WTC11 (cell line): ENCODE data around the gene PCGF1. TPM values are rescaled to one million over a fixed set of nuclear protein-coding genes. Genes with fewer than 3 reads are reported as not detected.

Experiments
- ATAC-seq: fragments of 200-7000 bp; cut with Tn5 transposase; 2 replicates; pipeline ENCODE4 v1.10.0; 2021; ENCODE audit warnings: mild to moderate bottlenecking, moderate library complexity
- CTCF ChIA-PET: fragments of 300-600 bp; sonication (Branson Sonifier 250); formaldehyde crosslinking; loops from one replicate; lab custom pipeline; 2021; ENCODE audit warnings: antibody characterized with exemption; lab: Charles Lee
- POLR2A ChIA-PET: fragments of 350-600 bp; sonication (Branson Sonifier 250); formaldehyde crosslinking; loops from one replicate; lab custom pipeline; 2021; ENCODE audit warnings: antibody characterized with exemption; lab: Charles Lee
- DNase-seq: peaks from one replicate; pipeline ENCODE4 v3.0.0; 2021; ENCODE audit warnings: low spot score
- H3K27ac Mint-ChIP-seq: 2 replicates; pipeline ENCODE4 v1.8.0; 2021; ENCODE audit warnings: mixed read lengths
- H3K27me3 Mint-ChIP-seq: 2 replicates; pipeline ENCODE4 v1.8.0; 2021; ENCODE audit warnings: low read depth, mild to moderate bottlenecking, moderate library complexity, mixed read lengths
- H3K36me3 Mint-ChIP-seq: 2 replicates; pipeline ENCODE4 v1.8.0; 2021; ENCODE audit warnings: mixed read lengths
- H3K4me1 Mint-ChIP-seq: 2 replicates; pipeline ENCODE4 v1.8.0; 2022; ENCODE audit warnings: mixed read lengths
- H3K4me3 Mint-ChIP-seq: 2 replicates; pipeline ENCODE4 v1.8.0; 2021; ENCODE audit warnings: mild to moderate bottlenecking, moderate library complexity, mixed read lengths
- H3K9me3 Mint-ChIP-seq: 2 replicates; pipeline ENCODE4 v1.8.0; 2021; ENCODE audit warnings: mixed read lengths
- EMX1 ChIP-seq: fragments of 250-450 bp; sonication (Bioruptor Pico); IDR thresholded peaks from 2 replicates; pipeline ENCODE4 v1.8.0; 2021; ENCODE audit warnings: mild to moderate bottlenecking
- FOXJ3 ChIP-seq: sonication (generic); formaldehyde crosslinking; IDR thresholded peaks from 2 replicates; pipeline ENCODE4 v1.9.0; 2021; ENCODE audit warnings: missing genetic modification reagents, mild to moderate bottlenecking, borderline replicate concordance
- FOXK1 ChIP-seq: sonication (generic); formaldehyde crosslinking; IDR thresholded peaks from 2 replicates; pipeline ENCODE4 v1.8.0; 2022; ENCODE audit warnings: mild to moderate bottlenecking, moderate library complexity, missing genetic modification reagents
- FOXP1 ChIP-seq: sonication (generic); formaldehyde crosslinking; IDR thresholded peaks from 2 replicates; pipeline ENCODE4 v1.8.0; 2022; ENCODE audit warnings: missing genetic modification reagents, mild to moderate bottlenecking, moderate library complexity, borderline replicate concordance
- JUN ChIP-seq: sonication (generic); formaldehyde crosslinking; IDR thresholded peaks from 2 replicates; pipeline ENCODE4 v1.8.0; 2023; ENCODE audit warnings: mild to moderate bottlenecking, missing genetic modification reagents
- NR2C2 ChIP-seq: sonication (generic); formaldehyde crosslinking; IDR thresholded peaks from 2 replicates; pipeline ENCODE4 v1.8.0; 2022; ENCODE audit warnings: mild to moderate bottlenecking, missing genetic modification reagents
- RELA ChIP-seq: sonication (generic); formaldehyde crosslinking; IDR thresholded peaks from 2 replicates; pipeline ENCODE4 v1.8.1; 2022; ENCODE audit warnings: missing genetic modification reagents, mild to moderate bottlenecking, borderline replicate concordance
- ZNF121 ChIP-seq: sonication (generic); formaldehyde crosslinking; IDR thresholded peaks from 2 replicates; pipeline ENCODE4 v1.8.0; 2023; ENCODE audit warnings: missing genetic modification reagents
- ZNF138 ChIP-seq: sonication (generic); formaldehyde crosslinking; conservative IDR thresholded peaks from 2 replicates; pipeline ENCODE4 v1.8.1; 2022; ENCODE audit warnings: mild to moderate bottlenecking, moderate library complexity, missing genetic modification reagents
- ZNF232 ChIP-seq: sonication (generic); formaldehyde crosslinking; IDR thresholded peaks from 2 replicates; pipeline ENCODE4 v1.8.0; 2022; ENCODE audit warnings: mild to moderate bottlenecking, missing genetic modification reagents
- ZNF396 ChIP-seq: fragments of 250-450 bp; sonication (Bioruptor Pico); IDR thresholded peaks from 2 replicates; pipeline ENCODE4 v1.8.0; 2021; ENCODE audit warnings: mild to moderate bottlenecking, moderate library complexity, borderline replicate concordance
- total RNA-seq: library from RNA; stranded (reverse); gene quantifications from 3 replicates; pipeline ENCODE4 v1.2.3, GENCODE V29; 2021
- TF ChIP-seq, protein P1 (sequence below): fragments of 250-450 bp; sonication (Bioruptor Pico); IDR thresholded peaks from 2 replicates; pipeline ENCODE4 v1.9.0; 2021; ENCODE audit warnings: mild to moderate bottlenecking, borderline replicate concordance
- TF ChIP-seq, protein P2 (sequence below): sonication (generic); formaldehyde crosslinking; IDR thresholded peaks from 2 replicates; pipeline ENCODE4 v1.8.1; 2023; ENCODE audit warnings: mild to moderate bottlenecking, missing genetic modification reagents, moderate library complexity
- TF ChIP-seq, protein P3 (sequence below): fragments of 250-450 bp; sonication (Bioruptor Pico); conservative IDR thresholded peaks from 2 replicates; pipeline ENCODE4 v1.9.0; 2021; ENCODE audit warnings: mild to moderate bottlenecking
- TF ChIP-seq, protein P4 (sequence below): sonication (generic); formaldehyde crosslinking; IDR thresholded peaks from 2 replicates; pipeline ENCODE4 v1.8.1; 2022; ENCODE audit warnings: mild to moderate bottlenecking, missing genetic modification reagents, moderate library complexity, borderline replicate concordance
- TF ChIP-seq, protein P5 (sequence below): sonication (generic); formaldehyde crosslinking; IDR thresholded peaks from 2 replicates; pipeline ENCODE4 v1.8.1; 2022; ENCODE audit warnings: missing genetic modification reagents, borderline replicate concordance
- TF ChIP-seq, protein P6 (sequence below): fragments of 250-450 bp; sonication (Bioruptor Pico); IDR thresholded peaks from 2 replicates; pipeline ENCODE4 v1.9.0; 2021; ENCODE audit warnings: mild to moderate bottlenecking
- TF ChIP-seq, protein P7 (sequence below): fragments of 250-450 bp; sonication (Bioruptor Pico); IDR thresholded peaks from 2 replicates; pipeline ENCODE4 v1.8.0; 2021; ENCODE audit warnings: mild to moderate bottlenecking
- TF ChIP-seq, protein P8 (sequence below): fragments of 250-450 bp; sonication (Bioruptor Pico); IDR thresholded peaks from 2 replicates; pipeline ENCODE4 v1.9.0; 2021; ENCODE audit warnings: mild to moderate bottlenecking
- TF ChIP-seq, protein P9 (sequence below): sonication (generic); formaldehyde crosslinking; IDR thresholded peaks from 2 replicates; pipeline ENCODE4 v1.8.1; 2023; ENCODE audit warnings: mild to moderate bottlenecking, missing genetic modification reagents, moderate library complexity

Gene PCGF1
- total RNA-seq, 1 experiment from 2014 or later = 15.7 TPM

DNA sequence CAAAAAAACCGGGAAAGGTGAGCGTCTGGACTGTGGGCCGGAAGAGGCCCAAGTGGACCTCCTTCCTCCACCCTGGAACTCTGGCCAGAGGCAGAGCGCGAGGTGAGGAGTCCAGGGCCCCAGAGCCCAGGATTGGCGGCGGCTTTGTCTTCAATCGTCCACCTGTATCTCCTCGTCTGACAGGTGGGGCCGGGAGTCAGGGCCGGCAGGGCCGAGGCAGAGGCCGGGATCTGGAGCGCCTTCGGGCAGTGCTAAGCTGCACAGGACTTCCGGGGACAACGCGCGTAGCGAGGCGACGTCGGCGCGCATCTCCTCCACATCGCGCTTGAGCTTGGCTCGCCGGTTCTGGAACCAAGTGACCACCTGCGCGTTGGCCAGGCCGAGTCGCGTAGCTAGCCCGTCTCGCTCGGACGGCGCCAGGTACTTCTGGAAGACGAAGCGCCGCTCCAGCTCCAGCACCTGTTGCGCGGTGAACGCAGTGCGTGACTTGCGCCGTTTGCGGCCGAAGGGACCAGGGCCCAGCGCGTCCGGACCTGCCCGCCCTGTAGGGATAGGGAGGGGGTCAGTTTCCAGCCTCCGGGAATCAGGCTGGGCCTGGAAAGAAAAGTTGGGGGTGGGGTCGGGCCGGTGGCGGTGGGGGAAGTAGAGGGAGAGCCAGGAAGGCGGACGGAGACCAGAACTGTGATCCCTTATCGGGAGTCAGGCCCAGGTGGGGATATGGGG, 9.6 kb downstream of the PCGF1 start:
- Mint-ChIP-seq H3K9me3 (no peaks in the 10 kb centered on the region), H3K4me3 (peak overlapping the region; percentile 79), H3K27me3 (peaks cover 88% of the 10 kb centered on the region), H3K36me3 (peaks cover 12% of the 10 kb centered on the region), H3K4me1 (peaks cover 43% of the 10 kb centered on the region), H3K27ac (no peak overlapping the region)
- DNase-seq (peak; percentile 71), ATAC-seq (peak; percentile 13)
- POLR2A ChIA-PET = interaction anchor here (1.0 to 1.5 kb wide), 2 partner anchors 15 to 18 kb away, joined by 3 to 4 read pairs; partner anchors contain the start of genes CCDC142 and TTC31
- CTCF ChIA-PET = interaction anchor here (0.8 to 4.1 kb wide), 6 partner anchors 8 to 149 kb away, joined by 3 to 18 read pairs (median 3); partner anchors contain the start of genes CCDC142, TTC31 and WBP1
- TF ChIP-seq, protein P1, sequence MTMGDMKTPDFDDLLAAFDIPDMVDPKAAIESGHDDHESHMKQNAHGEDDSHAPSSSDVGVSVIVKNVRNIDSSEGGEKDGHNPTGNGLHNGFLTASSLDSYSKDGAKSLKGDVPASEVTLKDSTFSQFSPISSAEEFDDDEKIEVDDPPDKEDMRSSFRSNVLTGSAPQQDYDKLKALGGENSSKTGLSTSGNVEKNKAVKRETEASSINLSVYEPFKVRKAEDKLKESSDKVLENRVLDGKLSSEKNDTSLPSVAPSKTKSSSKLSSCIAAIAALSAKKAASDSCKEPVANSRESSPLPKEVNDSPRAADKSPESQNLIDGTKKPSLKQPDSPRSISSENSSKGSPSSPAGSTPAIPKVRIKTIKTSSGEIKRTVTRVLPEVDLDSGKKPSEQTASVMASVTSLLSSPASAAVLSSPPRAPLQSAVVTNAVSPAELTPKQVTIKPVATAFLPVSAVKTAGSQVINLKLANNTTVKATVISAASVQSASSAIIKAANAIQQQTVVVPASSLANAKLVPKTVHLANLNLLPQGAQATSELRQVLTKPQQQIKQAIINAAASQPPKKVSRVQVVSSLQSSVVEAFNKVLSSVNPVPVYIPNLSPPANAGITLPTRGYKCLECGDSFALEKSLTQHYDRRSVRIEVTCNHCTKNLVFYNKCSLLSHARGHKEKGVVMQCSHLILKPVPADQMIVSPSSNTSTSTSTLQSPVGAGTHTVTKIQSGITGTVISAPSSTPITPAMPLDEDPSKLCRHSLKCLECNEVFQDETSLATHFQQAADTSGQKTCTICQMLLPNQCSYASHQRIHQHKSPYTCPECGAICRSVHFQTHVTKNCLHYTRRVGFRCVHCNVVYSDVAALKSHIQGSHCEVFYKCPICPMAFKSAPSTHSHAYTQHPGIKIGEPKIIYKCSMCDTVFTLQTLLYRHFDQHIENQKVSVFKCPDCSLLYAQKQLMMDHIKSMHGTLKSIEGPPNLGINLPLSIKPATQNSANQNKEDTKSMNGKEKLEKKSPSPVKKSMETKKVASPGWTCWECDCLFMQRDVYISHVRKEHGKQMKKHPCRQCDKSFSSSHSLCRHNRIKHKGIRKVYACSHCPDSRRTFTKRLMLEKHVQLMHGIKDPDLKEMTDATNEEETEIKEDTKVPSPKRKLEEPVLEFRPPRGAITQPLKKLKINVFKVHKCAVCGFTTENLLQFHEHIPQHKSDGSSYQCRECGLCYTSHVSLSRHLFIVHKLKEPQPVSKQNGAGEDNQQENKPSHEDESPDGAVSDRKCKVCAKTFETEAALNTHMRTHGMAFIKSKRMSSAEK = no peak
- TF ChIP-seq, protein P2, sequence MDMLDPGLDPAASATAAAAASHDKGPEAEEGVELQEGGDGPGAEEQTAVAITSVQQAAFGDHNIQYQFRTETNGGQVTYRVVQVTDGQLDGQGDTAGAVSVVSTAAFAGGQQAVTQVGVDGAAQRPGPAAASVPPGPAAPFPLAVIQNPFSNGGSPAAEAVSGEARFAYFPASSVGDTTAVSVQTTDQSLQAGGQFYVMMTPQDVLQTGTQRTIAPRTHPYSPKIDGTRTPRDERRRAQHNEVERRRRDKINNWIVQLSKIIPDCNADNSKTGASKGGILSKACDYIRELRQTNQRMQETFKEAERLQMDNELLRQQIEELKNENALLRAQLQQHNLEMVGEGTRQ = no peak
- TF ChIP-seq, protein P3, sequence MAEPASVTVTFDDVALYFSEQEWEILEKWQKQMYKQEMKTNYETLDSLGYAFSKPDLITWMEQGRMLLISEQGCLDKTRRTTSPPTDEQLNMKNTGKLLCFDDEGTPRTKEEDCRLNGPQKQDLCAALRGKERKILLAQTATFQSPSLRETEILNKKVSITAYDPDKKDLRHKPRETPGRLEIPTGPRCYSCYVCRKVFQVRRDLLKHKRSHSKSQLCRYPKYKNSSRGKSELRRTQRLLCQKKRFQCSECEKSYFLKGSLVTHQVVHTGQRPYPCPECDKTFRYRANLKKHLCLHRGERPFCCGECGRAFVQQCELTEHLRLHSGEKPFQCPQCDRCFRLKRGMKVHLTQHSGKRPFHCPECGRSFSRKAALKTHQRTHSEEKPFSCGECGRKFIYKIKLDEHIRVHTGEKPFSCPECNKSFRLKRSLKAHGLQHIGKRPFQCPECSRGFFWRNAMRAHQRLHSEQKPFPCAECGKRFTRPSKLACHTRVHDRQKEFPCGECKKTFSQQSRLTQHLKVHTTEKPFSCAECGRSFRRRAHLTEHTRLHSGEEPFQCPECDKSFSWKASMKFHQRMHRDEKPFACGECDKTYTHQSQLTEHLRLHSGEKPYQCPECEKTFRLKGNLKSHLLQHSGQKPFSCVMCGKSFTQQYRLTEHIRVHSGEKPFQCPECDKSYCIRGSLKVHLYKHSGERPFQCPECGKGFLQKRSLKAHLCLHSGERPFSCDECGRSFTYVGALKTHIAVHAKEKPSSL = no peak
- TF ChIP-seq ZNF138 (CRISPR knock-in tag) = peak; percentile 65; the same call in 1 of the 2 replicates
- TF ChIP-seq EMX1 (CRISPR knock-in tag) = no peak
- TF ChIP-seq ZNF121 (CRISPR knock-in tag) = no peak
- no peak for TF ChIP-seq ZNF232
- no peak for TF ChIP-seq ZNF396
- TF ChIP-seq JUN = 0 out of 2 replicates have a peak, but pooled peaks have one; percentile 36
- TF ChIP-seq RELA (CRISPR knock-in tag) = no peak
- TF ChIP-seq FOXK1 = peak; percentile 55; the same call in 1 of the 2 replicates
- TF ChIP-seq, protein P4, sequence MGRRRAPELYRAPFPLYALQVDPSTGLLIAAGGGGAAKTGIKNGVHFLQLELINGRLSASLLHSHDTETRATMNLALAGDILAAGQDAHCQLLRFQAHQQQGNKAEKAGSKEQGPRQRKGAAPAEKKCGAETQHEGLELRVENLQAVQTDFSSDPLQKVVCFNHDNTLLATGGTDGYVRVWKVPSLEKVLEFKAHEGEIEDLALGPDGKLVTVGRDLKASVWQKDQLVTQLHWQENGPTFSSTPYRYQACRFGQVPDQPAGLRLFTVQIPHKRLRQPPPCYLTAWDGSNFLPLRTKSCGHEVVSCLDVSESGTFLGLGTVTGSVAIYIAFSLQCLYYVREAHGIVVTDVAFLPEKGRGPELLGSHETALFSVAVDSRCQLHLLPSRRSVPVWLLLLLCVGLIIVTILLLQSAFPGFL (CRISPR knock-in tag) = no peak
- TF ChIP-seq, protein P5, sequence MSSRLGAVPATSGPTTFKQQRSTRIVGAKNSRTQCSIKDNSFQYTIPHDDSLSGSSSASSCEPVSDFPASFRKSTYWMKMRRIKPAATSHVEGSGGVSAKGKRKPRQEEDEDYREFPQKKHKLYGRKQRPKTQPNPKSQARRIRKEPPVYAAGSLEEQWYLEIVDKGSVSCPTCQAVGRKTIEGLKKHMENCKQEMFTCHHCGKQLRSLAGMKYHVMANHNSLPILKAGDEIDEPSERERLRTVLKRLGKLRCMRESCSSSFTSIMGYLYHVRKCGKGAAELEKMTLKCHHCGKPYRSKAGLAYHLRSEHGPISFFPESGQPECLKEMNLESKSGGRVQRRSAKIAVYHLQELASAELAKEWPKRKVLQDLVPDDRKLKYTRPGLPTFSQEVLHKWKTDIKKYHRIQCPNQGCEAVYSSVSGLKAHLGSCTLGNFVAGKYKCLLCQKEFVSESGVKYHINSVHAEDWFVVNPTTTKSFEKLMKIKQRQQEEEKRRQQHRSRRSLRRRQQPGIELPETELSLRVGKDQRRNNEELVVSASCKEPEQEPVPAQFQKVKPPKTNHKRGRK (CRISPR knock-in tag) = no peak
- TF ChIP-seq FOXJ3 (CRISPR knock-in tag) = no peak
- TF ChIP-seq FOXP1 (CRISPR knock-in tag) = peak; percentile 72; the same call in 1 of the 2 replicates
- TF ChIP-seq, protein P6, sequence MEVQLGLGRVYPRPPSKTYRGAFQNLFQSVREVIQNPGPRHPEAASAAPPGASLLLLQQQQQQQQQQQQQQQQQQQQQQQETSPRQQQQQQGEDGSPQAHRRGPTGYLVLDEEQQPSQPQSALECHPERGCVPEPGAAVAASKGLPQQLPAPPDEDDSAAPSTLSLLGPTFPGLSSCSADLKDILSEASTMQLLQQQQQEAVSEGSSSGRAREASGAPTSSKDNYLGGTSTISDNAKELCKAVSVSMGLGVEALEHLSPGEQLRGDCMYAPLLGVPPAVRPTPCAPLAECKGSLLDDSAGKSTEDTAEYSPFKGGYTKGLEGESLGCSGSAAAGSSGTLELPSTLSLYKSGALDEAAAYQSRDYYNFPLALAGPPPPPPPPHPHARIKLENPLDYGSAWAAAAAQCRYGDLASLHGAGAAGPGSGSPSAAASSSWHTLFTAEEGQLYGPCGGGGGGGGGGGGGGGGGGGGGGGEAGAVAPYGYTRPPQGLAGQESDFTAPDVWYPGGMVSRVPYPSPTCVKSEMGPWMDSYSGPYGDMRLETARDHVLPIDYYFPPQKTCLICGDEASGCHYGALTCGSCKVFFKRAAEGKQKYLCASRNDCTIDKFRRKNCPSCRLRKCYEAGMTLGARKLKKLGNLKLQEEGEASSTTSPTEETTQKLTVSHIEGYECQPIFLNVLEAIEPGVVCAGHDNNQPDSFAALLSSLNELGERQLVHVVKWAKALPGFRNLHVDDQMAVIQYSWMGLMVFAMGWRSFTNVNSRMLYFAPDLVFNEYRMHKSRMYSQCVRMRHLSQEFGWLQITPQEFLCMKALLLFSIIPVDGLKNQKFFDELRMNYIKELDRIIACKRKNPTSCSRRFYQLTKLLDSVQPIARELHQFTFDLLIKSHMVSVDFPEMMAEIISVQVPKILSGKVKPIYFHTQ (CRISPR knock-in tag) = peak; percentile 47; the same call in 1 of the 2 replicates
- no peak for TF ChIP-seq NR2C2
- TF ChIP-seq, protein P7, sequence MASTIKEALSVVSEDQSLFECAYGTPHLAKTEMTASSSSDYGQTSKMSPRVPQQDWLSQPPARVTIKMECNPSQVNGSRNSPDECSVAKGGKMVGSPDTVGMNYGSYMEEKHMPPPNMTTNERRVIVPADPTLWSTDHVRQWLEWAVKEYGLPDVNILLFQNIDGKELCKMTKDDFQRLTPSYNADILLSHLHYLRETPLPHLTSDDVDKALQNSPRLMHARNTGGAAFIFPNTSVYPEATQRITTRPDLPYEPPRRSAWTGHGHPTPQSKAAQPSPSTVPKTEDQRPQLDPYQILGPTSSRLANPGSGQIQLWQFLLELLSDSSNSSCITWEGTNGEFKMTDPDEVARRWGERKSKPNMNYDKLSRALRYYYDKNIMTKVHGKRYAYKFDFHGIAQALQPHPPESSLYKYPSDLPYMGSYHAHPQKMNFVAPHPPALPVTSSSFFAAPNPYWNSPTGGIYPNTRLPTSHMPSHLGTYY (CRISPR knock-in tag) = no peak
- TF ChIP-seq, protein P8, sequence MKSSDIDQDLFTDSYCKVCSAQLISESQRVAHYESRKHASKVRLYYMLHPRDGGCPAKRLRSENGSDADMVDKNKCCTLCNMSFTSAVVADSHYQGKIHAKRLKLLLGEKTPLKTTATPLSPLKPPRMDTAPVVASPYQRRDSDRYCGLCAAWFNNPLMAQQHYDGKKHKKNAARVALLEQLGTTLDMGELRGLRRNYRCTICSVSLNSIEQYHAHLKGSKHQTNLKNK (CRISPR knock-in tag) = no peak
- TF ChIP-seq, protein P9, sequence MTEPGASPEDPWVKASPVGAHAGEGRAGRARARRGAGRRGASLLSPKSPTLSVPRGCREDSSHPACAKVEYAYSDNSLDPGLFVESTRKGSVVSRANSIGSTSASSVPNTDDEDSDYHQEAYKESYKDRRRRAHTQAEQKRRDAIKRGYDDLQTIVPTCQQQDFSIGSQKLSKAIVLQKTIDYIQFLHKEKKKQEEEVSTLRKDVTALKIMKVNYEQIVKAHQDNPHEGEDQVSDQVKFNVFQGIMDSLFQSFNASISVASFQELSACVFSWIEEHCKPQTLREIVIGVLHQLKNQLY (CRISPR knock-in tag) = no peak
